HG03575 (cell line): Measurements from ENCODE around the gene PRELID1.
"Not testable (repeated sequence)": the region's sequence is repeated elsewhere in the genome, so short reads cannot be mapped to it uniquely, and the experiment has no call there.

Experiments
- ATAC-seq: cut with Tn5 transposase; IDR thresholded peaks from one replicate; pipeline ENCODE4 v1.9.1; 2021; ENCODE audit not compliant: unreplicated experiment, insufficient number of reproducible peaks, low FRiP score; ENCODE audit errors: extremely low read depth

The PRELID1 gene

GRCh38 chr5:177332031-177332895, 28.7 kb downstream of the PRELID1 start:
- ATAC-seq = no peak

GRCh38 chr5:177332896-177333260, 29.3 kb downstream of the PRELID1 start:
- no peak for ATAC-seq

GRCh38 chr5:177333420-177334154, 30.0 kb downstream of the PRELID1 start:
- no peak for ATAC-seq

GRCh38 chr5:177334155-177334551, 30.6 kb downstream of the PRELID1 start:
- ATAC-seq = no peak

GRCh38 chr5:177334781-177335700, 31.4 kb downstream of the PRELID1 start:
- no peak for ATAC-seq

- no peak for ATAC-seq
These were observed 32.1 kb downstream of the PRELID1 start for GRCh38 chr5:177335701-177336065.

- ATAC-seq = no peak
These were observed 32.5 kb downstream of the PRELID1 start for GRCh38 chr5:177336112-177336511.

GRCh38 chr5:177336603-177337494, 33.2 kb downstream of the PRELID1 start:
- no peak for ATAC-seq

GRCh38 chr5:177338251-177339106, 34.9 kb downstream of the PRELID1 start:
- ATAC-seq = no peak

GRCh38 chr5:177339107-177339638, 35.6 kb downstream of the PRELID1 start:
- ATAC-seq = no peak

- not testable (repeated sequence) for ATAC-seq
These were observed 39.4 kb downstream of the PRELID1 start for GRCh38 chr5:177343000-177343399.

- ATAC-seq = no peak
These were observed 40.2 kb downstream of the PRELID1 start for GRCh38 chr5:177343777-177344176.

GRCh38 chr5:177344891-177345290, 41.3 kb downstream of the PRELID1 start:
- ATAC-seq = no peak

- no peak for ATAC-seq
These were observed 43.2 kb downstream of the PRELID1 start for GRCh38 chr5:177346820-177347219.

- ATAC-seq = no peak
These were observed 44.1 kb downstream of the PRELID1 start for GRCh38 chr5:177347699-177348098.

GRCh38 chr5:177349362-177349647, 45.7 kb downstream of the PRELID1 start:
- no peak for ATAC-seq

GRCh38 chr5:177349762-177350161, 46.2 kb downstream of the PRELID1 start:
- no peak for ATAC-seq
